Activated T-cell treated with anti-CD3 and anti-CD28 coated beads for 4 hours (primary cell): ENCODE measurements around the gene ANKMY1.

Experiments used
- DNase-seq: peaks from one replicate; pipeline ENCODE4 v3.0.0-alpha.2; 2020

ANKMY1 gene, protein sequence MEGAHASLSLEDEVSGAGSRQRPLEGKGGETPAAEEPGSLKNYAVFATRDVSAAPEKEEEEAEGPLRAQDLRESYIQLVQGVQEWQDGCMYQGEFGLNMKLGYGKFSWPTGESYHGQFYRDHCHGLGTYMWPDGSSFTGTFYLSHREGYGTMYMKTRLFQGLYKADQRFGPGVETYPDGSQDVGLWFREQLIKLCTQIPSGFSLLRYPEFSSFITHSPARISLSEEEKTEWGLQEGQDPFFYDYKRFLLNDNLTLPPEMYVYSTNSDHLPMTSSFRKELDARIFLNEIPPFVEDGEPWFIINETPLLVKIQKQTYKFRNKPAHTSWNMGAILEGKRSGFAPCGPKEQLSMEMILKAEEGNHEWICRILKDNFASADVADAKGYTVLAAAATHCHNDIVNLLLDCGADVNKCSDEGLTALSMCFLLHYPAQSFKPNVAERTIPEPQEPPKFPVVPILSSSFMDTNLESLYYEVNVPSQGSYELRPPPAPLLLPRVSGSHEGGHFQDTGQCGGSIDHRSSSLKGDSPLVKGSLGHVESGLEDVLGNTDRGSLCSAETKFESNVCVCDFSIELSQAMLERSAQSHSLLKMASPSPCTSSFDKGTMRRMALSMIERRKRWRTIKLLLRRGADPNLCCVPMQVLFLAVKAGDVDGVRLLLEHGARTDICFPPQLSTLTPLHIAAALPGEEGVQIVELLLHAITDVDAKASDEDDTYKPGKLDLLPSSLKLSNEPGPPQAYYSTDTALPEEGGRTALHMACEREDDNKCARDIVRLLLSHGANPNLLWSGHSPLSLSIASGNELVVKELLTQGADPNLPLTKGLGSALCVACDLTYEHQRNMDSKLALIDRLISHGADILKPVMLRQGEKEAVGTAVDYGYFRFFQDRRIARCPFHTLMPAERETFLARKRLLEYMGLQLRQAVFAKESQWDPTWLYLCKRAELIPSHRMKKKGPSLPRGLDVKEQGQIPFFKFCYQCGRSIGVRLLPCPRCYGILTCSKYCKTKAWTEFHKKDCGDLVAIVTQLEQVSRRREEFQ

DNA sequence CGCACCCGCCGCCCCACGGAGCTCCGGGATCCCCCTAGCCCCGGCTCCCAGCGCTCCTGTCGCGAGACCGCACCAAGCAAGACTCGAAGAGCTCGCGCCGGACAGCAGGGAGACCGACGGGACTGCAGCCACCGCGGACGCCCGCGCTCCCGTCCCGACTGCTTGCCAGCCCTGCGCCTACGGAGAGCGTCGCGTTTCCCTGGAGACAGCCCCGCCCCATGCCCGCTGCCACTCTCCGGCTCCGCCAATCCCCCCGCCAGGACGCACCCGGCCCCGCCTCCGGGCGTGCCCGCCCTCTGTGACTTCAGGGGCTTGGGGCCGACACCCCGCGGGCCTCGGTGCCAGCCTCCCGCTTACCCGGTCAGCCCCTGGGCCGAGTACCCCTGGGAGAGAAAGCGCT lies at the start of gene ANKMY1:
Gene ANKMY1 (minus strand): TSS at position 181 of the 400 bp plus-strand sequence. CDS start 653 bp downstream, outside the sequence.
- DNase-seq: peak; percentile 51

DNA sequence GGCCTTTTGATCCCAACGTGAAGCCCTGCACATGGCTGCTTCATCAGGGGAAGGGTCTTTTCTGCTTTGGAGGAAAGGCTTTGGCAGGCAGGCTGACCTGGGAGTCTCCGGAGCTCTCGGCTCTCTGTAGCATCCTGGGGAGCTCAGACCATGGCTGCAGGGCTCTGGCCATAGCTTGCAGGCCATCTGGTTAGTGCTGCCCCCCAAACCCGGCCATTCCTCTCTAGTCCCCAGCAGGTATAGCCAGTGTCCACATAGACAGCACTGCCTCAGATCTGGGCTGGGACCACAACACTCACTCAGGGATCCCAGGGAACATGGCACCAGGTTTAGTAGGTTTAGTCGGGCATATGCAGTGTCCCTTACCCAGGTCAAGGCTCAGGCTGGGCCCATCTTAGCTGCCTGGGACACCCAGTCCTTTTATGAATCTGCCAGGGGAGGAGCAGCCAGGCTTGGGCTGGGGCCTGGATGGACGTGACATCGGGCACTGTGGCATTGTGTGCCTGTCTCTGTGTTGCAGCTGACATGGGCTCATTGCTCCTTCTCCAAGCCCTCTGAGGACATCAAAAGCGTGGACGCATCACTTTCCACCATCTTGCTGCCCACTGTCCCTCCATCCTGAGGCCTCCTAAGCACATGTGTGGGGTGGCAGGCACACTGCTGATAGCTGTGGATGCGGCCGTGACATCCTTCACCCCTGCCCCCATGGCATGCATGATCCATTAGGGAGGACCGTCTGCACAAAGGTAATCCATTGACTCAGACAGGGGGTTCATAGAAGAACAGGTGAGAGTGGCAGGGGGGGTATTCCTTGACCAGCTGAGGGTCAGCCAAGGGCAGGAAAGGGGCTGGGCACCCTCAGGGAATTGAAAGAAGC lies 48.3 kb upstream of the ANKMY1 start:
- DNase-seq: no peak

DNA sequence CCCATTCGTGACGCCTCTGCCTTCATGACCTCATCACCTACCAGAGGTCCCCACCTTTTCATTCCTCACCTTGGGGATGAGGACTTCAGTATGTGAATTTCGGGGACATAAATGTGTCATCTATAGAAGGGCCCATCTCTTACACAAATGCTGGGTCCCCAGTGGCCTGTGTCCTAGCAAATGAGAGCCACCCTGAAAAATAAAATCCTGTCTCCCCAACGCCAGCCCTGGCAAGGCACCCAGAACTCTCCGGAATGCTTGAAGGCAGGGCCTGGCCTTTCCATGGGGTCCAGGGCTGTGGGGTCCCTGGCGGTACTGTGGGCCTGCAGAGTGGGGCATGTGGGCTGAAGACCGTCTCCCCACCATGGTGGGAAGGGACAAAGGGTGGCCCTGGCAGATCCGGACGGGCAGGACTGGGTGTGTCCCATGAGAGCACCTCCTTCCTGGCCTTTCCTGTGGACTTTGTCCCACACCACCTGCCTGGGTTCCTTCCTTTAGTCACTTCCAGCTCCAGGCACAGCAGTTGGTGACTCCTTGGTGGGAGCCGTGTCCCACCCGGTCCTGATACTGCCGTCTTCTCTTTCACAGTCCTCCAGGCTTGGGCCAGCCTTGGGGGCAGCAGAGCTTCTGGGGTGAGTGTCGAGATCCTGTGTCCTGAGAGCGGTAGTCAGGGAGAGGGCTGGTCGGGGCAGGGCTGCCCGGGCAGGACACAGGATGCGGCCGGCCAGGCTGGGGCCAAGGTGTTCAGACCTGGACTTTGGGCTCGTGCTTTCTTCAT lies 47.3 kb upstream of the ANKMY1 start:
- DNase-seq: no peak

DNA sequence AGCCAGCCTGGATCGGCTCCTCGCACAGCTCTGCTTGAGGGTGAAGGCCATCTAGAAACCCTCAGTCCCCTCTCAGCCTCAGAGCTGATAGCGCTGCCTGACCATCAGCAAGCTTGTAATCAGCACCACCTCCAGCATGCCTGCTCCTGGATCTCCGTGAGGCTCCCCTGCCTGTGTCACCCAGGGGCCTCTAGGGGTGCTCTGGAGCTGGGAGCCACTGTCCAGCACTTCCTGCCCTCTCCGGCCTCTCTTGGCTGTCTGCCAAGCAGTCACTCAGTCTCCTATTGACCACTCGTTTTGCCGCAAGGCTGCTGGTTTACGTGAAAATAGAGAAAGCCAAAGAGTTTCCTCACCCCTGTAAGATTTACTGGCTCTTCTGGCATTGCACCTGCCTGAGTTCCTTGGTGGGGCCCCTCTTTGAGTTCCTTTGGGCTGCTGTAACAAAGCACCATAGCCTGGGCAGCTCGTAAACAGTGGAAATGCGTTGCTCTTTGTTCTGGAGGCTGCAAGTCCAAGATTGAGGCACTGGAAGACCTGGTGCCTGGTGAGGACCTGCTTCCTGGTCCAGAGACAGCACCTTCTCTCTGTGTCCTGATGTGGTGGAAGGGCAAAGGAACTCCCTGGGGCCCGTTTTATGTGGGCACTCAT lies 46.6 kb upstream of the ANKMY1 start:
- no peak for DNase-seq

DNA sequence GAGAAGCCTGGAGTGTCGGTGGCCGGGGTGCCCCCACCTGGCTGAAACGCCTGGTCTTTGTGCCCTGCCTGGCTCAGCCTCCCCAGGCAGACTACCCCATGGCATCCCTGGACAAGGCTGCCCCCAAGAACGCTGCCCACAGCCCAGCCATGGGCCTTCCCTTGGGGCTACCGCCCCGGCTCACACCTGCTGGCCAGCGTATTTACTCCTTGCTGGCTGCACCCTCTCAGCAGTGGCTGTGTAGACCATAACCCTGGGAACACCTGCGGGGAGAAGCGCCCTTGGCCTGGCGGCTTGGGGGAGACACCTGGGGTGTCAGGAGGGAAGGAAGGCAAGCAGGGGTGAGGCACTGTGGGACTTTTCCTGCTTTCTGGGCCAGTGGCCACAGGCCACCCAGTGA lies 46.1 kb upstream of the ANKMY1 start:
- no peak for DNase-seq

DNA sequence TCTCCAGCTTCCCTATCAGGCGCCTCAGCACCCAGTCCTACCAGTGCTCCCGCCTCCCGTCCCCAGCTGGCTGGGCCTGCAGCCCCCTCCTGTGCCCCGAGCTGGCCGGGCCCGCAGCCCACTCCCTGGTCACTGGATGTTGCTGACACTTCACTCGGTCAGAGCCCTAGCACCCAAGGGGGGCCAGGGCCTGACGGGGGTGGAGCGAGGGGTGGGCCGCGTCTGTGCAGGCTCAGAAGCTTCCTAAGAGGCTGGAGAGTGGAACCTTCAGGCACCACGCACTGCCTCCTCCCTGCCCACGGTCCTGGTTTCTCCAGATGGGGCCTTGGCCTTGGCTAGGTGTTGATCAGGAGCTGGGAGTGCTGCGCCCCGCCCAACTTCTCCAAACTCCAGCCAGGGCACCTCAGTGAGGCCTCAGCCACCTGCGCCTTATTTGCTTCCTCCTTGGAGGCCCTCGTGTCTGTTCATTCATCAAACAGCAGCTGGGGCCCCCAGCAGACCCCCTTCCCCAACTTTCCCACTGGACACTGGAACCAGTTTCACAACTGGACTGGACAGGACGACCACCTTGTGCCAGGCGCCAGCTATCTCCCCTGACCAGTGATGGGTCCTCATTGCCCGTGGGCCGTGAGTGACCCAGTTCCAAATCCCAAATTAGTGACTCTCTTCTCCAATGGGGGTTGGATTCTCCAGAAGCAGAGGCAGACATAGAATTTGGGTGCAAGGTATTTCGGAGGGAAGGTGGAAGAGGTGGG lies 45.5 kb upstream of the ANKMY1 start:
- DNase-seq: no peak

DNA sequence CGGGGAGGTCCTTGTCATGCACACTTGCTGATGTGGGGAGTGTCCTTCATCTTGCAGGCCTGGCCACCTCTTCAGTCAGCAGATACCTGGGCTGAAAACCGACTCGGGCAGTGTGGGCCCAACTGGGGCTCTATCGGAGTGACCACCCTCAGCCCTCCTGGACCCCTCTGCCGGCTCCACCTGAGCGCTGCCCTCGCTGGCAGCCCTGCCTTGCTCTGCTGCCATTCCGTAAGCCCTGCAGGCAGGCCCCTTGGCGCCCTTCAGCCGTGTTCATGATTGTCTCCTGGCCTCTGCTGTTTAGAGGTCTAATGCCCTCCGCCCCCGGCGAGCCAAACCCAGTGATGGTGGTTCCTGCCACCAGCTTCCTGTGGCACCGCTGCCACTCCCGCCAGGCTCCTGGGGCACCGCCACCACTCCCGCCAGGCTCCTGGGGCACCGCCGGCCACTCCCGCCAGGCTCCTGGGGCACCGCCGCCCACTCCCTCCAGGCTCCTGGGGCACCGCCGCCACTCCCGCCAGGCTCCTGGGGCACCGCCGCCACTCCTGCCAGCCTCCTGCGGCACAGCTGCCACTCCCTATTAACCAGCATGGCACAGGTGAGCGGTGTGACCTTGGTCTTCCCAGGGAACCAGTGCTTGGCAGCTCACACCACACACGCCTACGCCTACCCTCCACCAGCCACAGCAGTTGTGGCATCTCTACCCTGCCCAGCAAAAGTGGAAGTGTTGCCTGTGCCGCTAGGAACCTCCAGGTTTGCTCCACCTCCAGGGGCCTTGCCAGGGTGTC lies 44.7 kb upstream of the ANKMY1 start:
- DNase-seq: no peak

DNA sequence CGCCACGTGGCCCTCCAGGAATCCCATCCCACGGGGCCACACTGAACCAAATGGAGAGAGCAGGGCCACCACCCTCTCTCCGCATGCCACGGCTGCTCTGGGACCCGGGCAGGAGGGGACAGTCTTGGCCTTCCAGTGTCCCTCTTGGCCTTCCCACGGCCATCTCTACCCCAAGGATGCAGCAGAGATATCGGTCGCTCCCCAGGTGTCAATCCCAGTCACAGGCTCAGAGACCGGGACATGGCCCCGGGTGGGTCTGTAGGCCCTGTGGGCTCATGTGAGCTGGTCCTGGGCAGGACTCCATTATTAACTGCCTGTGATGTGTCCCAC lies 44.0 kb upstream of the ANKMY1 start:
- no peak for DNase-seq

DNA sequence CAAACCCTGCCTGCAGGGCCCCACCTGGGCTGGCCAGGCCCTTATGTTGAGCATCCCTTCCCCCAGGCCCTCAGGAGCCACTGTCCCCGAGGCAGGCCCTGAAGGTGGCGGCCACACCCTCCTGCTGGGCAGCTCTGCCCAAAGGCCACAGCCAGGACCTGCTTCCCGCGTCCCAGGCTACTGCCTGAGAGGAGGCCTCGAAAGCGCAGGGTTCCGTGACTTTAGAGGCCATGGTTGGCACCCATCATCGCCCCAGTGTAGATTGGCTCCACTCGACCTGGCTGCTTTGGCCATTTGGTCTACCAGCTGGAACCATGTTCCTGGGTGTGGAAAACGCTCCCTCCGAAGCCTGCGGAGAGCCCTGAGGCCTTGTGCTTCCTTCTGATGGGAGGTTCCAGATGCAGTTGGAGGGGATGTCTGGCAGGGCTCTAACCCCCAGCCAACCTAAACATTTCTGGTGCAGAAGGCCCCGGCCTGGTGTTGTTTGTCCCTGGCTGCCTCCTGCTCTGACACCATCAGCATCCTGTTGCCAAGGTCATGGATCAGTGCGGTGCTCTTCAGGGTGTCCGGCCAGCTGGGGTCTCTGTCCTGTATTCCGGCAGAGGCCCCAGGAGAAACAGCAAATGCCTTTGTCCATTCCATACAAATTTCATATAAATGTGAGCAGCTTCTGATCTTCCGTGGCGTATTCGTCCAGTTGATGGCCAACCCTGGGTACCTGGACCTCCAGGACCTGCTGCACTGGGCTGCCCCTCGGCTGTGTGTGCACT lies 43.5 kb upstream of the ANKMY1 start:
- DNase-seq: no peak

DNA sequence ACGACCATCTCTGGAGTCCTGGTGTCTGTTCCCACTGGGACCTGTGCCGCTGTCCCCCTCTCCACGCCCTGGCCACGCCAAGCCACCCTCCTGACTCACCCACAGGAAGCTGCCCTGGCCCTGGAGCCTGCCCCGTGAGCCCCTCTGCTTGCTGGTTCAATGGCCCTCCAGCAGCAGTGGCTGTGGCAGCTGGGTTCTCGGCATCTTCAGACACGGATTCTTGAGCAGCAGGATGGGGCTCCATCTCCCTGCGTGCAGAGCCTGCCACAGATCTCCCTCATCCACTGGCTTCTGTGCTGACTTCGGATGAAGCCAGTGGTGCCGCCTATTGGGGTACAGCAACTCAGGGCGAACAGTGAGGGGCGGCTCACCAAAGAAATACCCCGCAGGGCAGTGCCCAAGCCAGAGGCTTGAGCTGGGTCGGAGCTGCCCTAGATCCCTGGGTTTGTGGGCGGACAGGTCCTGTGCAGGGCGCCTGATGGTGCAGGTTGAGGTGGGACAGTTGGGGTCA lies 42.7 kb upstream of the ANKMY1 start:
- DNase-seq: no peak

DNA sequence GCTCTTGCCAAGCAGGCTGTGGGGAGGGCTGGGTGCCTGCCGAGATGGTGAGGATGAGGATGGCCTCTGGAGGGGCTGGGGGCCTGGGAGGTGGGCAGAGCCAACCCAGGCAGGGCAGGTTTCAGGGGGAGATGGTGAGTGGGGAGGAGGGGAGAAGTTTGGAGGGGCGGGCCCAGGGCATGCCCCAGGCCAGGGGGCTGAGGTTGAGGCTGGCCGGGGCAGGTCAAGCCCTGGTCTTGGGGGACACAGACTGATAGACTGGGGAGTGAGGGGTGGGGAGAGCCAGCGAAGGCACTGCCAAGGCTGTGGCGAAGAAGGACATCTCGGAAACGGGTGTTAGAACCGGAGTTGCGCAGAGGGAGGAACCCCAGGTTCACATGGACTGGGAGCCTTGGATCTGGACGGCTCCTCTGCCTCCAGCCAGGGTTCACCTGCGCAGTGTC lies 41.4 kb upstream of the ANKMY1 start:
- DNase-seq: no peak

DNA sequence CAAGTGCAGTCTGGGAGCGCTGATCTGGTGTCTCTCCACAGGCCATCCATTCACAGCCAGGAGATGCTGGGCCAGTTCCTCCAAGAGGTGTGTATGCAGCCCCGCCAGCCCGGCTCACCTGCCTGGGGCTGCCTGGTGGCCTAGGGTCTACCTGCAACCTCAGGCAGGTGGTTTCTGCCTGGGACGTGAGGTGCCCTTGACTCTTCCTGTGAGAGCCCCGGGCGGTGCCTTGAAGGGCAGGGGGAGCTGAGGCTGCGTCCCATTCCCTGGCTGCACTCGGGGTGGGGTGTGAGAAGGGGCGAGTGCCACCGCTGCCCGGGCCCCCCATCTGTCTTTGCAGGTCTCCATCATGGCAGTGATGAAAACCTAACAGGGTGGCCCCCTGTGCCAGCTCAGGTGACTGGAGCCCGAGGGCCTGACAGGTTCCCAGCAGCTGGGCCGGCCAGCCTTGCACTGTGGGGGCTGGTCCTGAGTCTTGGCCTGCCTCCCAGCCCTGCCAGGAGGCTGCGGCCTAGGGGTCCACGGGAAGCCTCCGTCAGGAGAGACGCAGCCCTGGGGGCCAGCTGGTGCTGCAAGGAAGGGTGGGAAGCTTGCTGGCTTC lies 40.6 kb upstream of the ANKMY1 start:
- DNase-seq: no peak

DNA sequence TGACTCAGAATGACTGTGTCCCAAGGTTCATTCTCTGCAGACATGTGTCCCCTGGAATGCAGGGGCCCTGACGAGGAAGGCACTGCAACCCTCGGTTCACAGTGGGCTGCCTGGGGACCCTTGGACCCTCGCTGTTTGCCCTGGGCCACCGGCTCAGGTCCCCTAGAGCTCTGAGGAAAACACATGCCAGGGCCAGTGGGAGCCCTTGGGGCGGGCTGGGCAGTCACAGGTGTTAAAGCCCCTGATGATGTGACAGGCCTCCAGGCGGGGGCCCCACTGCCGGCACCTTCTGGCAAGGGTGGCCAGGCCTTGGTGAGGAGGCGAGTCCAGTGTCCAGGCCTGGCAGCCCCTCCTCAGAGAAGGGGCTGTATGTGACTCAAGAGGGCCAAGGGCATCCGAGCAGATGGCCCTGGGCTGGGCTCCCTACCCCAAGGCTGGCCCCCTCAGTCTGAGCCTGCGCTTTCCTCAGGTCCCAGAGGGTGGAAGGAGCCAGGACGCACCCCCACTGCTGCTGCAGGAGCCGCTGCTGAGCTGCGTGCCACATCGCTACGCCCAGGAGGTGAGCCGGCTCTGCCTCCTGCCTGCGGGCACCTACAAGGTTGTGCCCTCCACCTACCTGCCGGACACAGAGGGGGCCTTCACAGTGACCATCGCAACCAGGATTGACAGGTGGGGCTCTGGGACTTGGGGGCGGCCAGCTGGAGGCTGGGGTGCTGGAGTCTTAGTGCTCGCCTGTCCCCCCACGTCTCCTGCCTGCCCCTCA lies 39.8 kb upstream of the ANKMY1 start:
- no peak for DNase-seq

DNA sequence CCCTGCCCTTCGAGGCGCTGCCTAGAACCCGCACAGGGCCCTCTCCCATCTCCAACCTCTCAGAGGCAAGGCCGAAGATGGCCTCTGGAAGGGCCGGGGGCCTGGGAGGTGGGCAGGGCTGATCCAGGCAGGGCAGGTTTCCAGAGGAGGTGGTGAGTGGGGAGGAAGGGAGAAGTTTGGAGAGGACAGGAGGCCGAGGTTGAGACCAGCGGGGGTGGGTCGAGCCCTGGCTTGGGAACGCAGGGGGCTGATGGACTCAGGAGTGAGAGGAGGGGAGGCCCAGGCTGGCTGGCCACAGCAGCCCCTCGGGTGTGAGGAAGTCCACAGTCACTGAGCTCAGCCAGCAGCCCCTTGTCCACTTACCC lies 39.2 kb upstream of the ANKMY1 start:
- no peak for DNase-seq

DNA sequence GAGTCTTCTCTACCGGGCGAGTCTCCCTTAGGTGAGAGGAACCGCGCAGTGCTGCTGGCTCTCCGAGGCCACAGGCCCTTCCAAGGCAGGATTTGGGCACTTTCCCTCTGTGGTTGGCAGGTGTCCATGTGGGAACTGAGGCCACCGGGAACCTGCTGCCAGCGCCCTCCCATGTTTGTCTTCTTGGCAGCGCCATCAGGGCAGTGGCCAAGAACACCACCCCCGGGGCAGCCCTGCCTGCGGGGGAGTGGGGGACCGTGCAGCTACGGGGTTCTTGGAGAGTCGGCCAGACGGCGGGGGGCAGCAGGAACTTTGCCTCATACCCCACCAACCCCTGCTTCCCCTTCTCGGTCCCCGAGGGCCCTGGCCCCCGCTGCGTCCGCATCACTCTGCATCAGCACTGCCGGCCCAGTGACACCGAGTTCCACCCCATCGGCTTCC lies 38.7 kb upstream of the ANKMY1 start:
- no peak for DNase-seq

DNA sequence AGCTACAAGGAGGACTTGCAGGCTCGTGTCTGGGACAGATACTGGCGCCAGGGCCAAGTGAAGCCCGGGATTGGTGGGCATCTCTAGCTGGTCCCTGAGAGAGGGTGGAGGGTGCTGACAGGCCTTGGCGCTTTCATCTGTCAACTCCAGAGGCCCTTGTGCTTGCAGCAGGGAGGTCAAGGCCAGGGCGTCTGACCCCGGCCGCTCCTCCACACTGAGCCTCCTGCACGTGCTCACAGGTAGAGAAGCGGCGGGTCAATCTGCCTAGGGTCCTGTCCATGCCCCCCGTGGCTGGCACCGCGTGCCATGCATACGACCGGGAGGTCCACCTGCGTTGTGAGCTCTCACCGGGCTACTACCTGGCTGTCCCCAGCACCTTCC lies 38.3 kb upstream of the ANKMY1 start:
- DNase-seq: no peak

DNA sequence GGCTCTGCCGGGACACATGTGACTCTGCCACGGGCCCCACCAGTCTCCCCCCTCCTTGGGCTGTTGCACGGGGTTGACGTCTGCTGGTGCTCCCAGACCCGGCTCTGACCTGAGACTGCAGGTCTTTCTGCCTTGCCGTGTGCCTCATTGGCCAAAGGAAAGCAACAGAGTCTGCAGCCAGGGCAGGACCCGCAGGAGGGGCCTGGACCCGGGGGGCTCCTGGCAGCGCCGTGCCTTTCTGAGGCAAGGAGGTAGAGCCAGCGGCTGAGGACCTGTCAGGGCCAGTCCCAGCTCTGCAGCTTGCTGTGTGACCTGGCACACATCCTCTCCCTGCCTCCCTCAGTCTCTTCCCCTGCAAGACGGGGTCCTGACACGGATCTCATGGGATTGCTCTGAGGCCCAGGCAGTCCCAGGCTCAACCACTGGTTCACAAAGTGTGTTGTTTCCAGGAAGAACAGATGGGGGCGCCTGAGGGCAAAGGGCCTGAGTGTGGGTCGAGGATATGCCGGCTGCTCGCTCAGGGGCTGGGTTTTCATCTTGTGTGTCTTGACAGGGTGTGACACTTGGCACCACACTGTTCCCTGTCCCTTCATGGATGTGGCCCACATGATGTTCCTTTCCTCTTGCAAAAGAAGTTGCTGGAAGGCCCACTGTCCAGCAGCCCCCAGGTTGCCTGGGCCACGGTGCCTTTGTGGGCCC lies 37.7 kb upstream of the ANKMY1 start:
- no peak for DNase-seq
